ENCODE results near the gene RALA. TPM values are rescaled to one million over a fixed set of nuclear protein-coding genes. Genes with fewer than 3 reads are reported as not detected.
"Not testable (repeated sequence)": the region's sequence is repeated elsewhere in the genome, so short reads cannot be mapped to it uniquely, and the experiment has no call there.

Gene RALA
- total RNA-seq, 1 donor from 2014 or later = 39.3 TPM

DNA sequence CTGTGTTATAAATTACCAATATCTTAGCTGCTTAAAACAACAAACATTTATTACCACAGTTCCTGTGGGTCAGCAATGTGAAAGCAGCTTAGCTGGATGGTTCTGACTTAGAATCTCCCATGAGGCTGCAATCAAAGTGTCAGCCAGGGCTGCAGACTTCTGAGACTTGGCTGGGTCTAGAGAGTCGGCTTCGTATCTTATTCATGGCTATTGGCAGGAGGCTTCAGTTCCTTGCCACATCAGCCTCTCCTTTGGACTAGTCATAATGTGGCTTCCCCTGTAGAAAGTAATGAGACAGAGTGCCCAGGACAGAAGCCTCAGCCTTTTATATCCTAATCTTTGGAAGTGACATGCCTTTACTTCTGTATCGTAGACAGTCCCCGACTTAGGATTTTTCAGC, 27.3 kb downstream of the RALA start:
- DNase-seq = no peak

GRCh38 chr7:39651265-39651664, 27.9 kb downstream of the RALA start:
- no peak for DNase-seq

GRCh38 chr7:39656415-39656814, 33.0 kb downstream of the RALA start:
- no peak for DNase-seq

GRCh38 chr7:39659356-39660013, 36.1 kb downstream of the RALA start:
- DNase-seq = no peak

GRCh38 chr7:39661960-39662359, 38.6 kb downstream of the RALA start:
- no peak for DNase-seq

DNA sequence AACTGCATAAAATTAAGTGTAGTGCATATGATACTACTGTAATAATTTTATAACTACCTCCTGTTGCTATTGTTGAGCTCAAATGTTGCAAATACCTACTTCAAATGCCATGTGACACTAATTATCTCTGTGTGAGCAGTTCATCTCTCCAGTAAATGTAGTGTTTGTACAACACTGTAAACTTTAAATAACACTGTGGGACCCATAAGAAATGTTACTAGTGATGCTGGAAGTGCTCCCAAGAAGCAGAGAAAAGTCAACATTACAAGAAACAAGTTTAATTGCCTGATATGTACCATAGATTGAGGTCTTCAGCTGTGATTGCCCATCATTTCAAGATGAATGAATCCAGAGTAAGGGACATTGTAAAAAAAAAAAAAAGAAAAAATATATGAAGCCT, 39.9 kb downstream of the RALA start:
- no peak for DNase-seq

DNA sequence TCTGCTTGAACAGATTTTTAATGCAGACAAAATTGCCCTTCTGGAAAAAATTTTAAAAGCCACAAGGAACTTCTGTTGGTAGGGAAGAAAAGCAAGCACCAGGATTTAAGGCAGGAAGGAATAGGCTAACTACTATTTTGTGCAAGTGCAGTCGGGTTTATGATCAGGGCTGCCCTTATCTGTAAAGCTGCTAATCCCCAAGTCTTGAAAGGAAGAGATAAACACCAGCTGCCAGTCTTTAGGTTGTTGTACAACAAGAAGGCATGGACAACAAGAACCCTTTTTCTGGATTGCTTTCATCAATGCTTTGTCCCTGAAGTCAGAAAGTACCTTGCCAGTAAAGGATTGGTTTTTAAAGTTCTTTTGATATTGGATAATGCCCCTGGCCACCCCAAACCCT, 40.7 kb downstream of the RALA start:
- DNase-seq = no peak

GRCh38 chr7:39664585-39664984, 41.2 kb downstream of the RALA start:
- no peak for DNase-seq

DNA sequence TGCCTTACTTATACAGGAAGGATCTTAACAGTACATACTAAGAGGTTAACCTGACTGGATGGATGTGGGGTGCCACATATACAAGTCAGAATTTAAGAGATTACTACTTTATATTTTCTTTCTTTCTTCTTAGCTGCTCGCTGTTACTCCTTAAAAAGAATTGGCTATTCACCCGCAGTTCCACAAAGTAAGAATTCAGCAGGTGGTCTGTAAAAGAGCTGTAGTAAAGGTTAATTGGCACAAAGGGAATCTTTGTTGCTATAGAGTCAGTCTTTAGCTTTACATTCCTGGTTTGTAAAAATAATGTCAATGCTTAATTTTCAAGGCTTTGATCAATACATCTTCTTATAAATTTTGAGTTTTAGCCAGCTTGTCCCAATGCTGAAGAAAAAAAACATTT, 43.2 kb downstream of the RALA start:
- DNase-seq = no peak

DNA sequence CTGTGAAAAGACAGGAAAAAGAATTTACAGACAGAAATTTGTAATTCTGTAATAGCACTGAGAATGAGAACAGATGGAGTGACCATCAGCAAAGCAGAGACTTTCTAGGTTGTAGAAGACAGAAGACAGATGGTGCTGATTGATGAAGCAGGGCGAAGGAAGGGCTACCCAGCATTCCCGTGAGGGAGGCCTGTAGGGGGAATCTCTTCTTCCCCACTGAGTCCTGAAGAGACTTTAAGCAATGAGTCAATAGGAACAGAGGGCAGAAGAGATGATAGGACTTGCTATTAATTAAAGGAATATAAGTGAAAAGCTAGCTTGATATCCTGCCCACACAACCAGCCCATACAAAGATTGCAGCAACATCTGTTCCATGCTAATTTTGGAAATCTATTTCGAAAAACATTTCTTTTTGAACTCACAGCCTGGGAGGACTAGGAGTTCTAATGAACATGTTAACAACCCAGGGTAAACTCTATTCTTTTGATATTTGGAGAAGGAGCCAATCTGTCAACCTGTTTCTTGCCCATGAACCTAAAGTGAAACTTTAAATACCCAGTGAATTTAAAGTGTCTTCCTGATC, 44.1 kb downstream of the RALA start:
- no peak for DNase-seq

- not testable (repeated sequence) for DNase-seq
Observed at GRCh38 chr7:39668280-39668679, 44.9 kb downstream of the RALA start.

GRCh38 chr7:39670052-39670451, 46.7 kb downstream of the RALA start:
- no peak for DNase-seq

GRCh38 chr7:39670934-39671333, 47.6 kb downstream of the RALA start:
- no peak for DNase-seq

GRCh38 chr7:39672176-39672575, 48.8 kb downstream of the RALA start:
- no peak for DNase-seq

DNA sequence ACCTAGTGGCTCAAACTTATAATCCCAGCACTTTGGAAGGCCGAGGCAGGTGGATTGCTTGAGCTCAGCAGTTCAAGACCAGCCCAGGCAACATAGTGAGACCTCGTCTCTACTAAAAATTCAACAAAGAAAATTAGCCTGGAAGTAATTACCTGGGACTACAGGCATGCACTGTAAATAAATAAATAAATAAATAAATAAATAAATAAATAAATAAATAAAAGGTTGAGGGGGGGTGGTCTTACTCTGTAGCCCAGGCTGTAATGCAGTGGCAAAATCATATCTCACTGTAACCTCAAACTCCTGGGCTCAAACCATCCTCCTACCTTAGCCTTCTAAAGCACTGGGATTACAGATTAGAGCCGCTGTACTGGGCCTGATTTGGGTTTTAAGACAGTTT, 50.5 kb downstream of the RALA start:
- DNase-seq = no peak

DNA sequence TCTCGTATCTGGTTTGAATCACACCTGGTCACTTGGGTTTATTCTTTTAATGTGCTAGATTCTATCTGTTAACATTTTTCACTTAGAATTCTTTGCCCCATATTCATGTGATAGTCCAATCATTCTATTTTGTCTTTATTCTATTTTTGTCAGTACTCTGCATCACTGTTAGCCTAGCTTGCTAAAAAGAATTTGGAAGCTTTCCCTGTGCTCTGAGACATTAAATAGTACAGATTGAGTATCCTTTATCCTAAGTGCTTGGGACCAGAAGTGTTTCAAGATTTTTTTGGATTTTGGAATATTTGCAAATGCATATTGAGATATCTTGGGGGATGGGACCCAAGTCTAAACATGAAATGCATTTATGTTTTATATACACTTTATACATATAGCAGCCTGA, 51.0 kb downstream of the RALA start:
- no peak for DNase-seq

DNA sequence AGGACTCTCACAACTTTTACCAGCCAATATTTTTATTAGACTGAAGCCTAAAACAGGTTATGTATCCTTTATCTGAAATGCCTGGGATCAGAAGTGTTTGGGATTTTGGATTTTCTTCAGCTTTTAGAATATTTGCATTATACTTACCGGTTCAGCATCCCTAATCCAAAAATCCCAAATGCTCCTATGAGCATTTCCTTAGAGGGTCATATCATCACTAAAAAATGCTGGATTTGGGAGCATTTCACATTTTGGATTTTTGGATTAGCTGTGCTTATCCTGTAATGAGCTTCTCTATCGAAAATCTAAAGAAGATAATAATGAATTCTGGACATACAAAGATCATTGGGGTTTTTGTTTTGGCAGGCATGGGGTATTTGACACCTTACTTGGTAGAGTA, 53.0 kb downstream of the RALA start:
- DNase-seq = no peak

- DNase-seq = no peak
Observed at GRCh38 chr7:39678930-39679709, 55.7 kb downstream of the RALA start.

DNA sequence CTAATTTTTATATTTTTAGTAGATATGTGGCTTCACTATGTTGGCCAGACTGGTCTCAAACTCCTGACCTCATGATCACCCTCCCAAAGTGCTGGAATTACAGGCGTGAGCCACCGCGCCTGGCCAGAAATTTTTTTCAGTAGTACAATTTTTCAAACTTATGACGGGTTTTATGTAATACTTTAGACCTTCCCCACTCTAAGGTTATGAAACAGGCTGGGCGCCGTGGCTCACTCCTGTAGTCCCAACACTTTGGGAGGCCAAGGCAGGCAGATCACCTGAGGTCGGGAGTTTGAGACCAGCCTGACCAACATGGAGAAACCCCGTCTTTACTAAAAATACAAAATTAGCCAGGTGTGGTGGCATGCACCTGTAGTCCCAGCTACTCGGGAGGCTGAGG, 56.5 kb downstream of the RALA start:
- DNase-seq = not testable (repeated sequence)

DNA sequence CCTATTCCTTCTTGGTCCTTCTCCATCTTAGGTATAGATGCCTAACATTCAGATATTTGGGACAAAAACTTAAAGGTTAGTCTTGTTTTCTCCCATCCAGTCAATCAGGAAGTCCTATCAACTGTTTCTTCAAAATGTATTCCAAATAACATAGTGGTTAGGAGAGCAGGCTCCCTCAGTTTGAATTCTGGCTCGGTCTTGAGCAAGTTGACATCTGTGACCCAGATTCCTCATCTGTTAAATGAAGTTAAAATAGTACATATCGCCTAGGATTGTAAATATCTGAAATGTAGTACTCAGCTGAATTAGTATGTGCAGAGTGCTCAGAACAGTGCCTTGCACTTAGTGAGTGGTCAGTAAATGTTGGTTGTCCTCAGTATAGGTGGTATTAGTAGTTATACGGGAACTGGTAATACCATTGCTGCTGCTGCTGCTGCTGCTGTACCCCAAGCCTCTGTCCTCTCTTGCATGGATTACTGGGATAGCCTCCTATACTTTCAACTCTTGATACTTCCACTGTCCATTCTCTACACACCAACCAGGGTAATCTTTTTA, 58.6 kb downstream of the RALA start:
- DNase-seq = no peak

DNA sequence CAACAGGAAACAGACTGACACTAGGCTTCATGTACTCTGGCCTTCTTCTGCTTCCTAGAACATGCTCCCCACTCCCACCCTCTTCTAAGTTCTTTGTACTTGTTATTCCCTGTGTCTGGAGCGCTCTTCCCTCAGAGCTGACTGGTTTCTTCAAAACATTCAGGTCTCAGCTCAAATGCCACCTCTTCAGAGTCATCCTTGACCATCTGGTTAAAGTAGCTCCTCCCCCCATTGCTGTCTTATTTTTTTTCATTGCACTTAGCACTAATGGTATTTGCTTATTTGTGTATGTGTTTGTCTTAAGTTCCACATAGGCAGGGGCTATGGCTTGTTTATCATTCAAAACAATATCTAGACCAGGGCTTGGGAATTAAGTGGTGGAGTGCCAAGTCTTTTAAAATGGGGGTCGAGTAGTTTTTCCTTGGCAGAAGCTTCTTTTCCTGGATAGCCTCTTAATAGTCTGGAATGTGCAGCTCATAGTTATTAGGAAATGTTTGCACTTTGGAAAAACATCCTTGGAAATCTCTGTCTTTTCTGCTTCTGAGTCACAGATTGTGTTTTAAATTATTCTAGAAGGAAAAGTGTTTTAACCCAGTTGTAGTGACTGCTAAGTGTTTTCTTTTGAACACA, 60.0 kb downstream of the RALA start:
- no peak for DNase-seq

DNA sequence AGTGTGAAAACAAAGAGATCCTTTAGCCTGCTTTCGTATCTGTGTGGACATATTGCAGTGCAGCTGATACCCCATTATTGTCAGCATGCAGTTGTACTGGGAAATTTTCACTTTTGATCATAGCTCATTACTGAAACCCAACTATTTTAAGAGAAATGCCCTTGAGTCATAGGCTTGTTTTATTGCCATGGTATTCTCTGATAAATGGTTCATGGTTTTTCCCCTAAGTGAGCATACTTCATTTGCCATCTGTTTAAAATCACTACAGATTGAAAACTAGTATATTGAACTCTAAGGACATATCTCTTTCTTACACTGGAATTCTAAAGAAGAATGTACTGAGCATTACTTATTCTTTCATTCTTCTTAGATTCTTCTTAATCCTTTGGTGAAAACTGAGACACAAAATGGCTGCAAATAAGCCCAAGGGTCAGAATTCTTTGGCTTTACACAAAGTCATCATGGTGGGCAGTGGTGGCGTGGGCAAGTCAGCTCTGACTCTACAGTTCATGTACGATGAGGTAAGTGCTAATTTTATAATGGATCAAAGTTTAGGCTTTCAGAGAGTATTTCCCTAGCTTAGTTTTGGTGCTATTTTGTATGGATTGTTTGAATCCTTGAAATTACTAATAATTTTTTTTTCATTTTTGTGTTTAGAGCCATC, 63.0 kb downstream of the RALA start:
- DNase-seq = no peak

All from occipital lobe (tissue), 2 donors.